GM18951 (cell line): ENCODE results near the gene MVD.
A peak's percentile ranks its signal among the peaks of the same experiment; 100 is the strongest.

Source experiments
- POLR2A ChIP-seq: IDR thresholded peaks from 4 replicates; pipeline ENCODE4 v1.6.1; 2011; ENCODE audit warnings: mild to moderate bottlenecking; ENCODE audit not compliant: insufficient read length, insufficient read depth; ENCODE audit errors: extremely low read depth
- in situ Hi-C: fragments of 300-500 bp; cut with MboI; formaldehyde crosslinking; loops from one replicate; pipeline ENCODE4 v1.12.0; 2022; ENCODE audit warnings: low sequenced_read_pairs, mixed read lengths, inconsistent platforms; ENCODE audit not compliant: unreplicated experiment

The MVD gene

DNA sequence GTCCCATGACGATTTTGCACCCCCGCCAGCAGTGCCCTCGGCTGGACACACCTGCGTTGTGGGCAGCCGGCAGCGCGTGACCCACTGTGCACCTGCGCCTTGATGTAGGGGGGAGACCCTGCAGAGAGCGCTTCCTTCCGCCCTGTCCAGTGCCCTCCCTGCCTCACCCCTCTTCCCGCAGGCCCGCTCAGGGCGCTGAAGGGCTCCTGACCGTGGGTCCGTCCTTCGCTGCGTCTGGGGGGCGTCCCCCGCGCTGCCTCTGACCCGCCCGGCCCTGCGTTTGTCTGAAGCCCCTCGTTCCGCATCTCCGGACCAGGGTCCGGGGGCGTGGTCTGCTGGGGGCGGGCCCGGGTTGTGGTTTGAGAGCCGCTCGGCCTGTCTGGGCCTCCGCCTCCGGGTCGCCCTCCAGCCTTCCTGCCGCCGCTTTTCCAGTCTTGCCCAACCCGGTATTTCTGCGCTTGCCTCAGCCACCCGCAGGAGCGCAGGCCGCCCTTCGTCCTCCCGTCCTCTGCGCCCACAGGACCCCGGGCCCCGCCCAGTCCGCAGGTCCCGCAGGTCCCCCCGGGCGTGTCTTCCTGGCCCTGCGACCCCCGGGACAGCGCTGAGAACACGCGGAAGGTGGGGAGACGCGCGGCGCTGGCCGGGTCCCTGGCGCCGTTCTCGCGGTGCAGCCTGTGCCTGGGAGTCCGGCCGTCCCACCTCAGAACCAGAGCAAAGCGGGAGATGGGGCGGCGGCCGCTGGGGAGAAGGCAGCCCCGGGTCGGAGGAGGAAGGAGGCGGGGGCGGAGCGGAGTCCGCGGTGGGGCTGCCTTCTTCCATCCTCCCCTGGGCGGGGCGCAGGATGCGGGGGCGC, 28.5 kb downstream of the MVD start:
- in situ Hi-C loops = no loop called here

DNA sequence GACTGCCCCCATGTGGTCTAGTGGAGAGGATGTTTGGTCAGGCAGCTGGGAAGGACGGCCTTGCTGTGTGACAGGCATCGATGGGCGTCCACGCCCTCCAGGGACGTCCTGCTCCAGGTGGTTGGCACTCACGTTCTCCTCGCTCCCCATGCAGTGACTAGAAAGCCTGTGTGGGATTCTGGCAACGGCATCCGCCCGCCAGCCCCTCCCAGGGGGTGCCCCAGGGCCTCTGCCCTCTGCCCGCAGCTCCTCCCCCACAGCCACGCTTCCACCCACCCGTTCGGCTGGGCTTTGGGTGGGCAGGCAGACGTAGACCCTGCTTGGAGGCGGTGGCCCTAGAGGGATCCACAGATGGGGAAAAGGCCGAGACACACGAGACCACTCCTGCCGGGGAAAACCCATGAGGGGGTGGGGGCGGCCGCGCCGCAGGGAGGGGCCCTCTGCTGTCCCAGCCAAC, 29.2 kb downstream of the MVD start:
- in situ Hi-C loops = no loop called here
- no peak for TF ChIP-seq POLR2A

More for the DNA sequence above, 28.5 kb downstream of the MVD start:
- TF ChIP-seq POLR2A = peak; percentile 53

DNA sequence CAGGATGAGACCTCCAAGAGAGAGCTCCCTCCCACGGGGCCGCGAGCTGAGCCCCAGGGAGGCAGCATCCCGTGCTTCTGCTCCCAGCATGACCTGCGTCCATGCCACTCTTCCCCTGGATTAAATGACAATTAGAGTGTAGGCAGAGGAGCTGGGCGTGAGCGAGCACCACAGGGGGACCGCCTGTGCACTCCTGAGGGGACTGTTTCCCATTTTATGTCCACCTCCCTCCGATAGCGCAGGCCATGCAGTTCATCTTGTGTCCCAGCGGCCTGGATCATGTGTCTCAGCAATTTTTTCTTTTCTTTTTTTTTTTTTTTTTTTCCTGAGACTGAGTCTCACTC, 30.3 kb downstream of the MVD start:
- TF ChIP-seq POLR2A = no peak
- in situ Hi-C loops = no loop called here

DNA sequence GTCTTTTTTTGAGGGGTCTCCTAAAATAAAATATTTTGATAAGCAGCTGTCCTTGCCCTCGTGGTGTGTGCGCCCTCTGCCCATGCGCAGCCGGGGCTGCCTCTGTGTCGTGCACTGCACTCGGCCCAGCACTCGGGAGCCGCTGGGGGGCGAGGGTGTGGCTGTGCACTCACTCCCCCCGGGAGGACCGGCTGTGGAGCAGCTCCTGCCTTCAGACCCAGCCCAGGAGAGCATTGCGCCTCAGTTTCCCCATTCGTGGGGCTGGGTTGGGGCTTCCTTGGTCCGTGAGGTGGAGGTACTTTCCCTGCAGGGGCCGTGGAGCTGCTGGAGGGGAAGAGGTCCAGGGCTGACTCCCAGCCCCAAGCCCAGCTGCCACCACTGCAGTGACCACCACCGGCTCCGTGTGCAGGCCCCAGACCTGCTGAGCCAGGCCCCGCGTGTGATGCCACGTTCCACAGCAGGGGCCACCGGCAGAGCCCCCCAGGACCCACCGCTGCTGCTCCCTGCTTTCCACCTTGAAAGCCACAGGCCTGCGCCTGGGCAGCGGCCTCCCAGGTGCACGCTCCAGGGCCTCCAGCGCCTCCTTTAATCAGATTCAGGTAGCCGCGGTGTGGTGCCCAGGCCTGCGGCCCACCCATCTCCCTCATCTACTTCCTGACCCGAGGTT, 30.8 kb downstream of the MVD start:
- no peak for TF ChIP-seq POLR2A
- in situ Hi-C loops = no loop called here

DNA sequence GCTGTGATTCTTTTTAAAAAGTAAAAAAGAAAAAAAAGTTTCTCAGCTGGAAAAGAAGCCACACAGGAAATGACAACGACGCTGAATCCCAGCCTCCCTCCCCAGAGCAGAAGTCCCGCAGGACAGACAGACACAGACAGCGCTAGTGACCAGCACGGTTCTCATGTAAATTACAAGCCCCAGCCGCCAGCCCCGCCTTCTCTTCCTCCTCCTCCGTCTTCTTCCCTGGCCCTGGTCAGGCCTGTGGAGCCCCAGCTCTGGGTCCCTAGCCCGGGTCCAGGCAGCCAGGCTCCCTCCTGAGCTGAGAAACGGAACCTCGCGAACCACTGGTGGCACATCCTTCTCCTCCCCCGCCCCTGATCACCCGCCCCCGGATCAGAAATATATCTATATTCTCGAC, 31.5 kb downstream of the MVD start:
- in situ Hi-C loops = no loop called here
- no peak for TF ChIP-seq POLR2A

DNA sequence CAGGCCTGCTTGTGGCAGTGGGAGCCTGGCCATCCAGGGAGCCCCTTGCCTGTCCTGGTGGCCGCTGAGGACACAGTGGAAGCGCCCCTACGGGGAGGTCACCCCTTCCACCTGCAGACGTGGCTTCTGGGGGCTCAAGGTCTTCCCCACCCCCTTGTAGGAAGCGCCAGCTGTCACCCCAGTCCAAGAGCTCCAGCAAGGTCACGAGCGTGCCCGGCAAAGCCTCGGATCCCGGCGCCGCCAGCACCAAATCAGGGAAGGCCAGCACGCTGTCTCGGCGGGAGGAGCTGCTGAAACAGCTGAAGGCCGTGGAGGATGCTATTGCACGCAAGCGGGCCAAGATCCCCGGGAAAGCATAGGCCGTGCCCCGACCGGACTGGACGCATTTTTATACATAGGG, 31.9 kb downstream of the MVD start:
- TF ChIP-seq POLR2A = no peak
- in situ Hi-C loops = no loop called here

DNA sequence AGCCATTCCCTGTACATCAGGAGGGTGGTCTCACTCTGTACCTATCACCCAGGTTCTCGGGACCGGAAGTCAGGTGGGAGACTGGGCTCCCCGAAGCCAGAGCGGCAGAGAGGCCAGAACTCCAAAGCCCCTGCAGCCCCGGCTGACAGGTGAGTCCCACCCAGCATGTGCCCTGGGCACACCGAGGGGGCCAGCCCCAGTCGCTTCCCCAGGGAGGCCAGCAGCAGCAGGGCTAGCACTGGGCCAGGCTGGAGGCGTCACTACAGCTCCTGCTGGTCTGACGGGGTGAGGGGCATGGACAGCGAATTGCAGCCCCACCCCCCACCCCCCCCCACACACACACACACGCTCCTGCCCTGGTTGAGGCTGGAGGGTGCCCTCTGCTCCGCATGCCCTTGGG, 32.5 kb downstream of the MVD start:
- in situ Hi-C loops = no loop called here

DNA sequence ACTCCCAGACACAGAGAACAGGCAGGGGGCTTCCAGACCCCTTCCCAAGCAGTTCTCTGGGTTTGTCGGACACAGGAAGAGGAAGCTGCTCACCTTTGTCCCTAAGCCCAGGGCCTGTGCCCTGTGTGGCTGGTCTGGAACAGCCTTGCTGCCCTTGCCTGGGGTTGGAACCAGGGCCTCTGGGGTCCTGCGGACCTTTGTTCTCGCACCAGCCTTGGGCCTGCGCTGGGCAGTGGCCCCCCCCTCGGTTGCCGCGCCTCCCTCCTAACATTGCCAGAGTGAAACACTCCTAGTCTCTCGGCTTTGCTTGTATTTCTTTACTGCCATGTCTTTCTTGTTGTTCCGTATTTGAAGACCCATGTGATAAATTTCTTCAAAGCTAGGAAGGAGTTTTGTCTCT, 33.1 kb downstream of the MVD start:
- in situ Hi-C loops = no loop called here
- TF ChIP-seq POLR2A = no peak

More for the DNA sequence above, 32.5 kb downstream of the MVD start:
- no peak for TF ChIP-seq POLR2A

DNA sequence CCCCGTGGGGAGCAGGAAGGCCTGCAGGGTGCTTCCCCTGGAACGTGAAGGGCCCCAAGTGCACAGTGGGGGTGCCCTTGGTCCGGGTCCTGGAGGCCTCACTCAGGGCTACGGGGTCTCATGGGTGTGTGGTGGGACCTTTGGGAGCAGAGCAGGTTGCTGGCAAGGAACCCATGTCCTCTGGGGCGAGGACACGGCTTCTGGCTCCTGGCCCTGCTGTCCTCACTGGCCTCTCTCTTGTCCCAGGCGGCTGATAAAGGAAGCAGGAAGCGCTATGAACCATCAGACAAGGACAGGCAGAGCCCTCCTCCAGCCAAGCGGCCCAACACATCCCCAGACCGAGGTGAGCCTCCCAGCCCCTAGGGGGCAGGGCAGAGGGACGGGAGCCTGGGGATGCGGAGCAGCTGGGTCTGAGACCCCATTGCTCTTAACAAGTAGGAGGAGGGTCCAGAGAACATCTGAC, 34.3 kb downstream of the MVD start:
- in situ Hi-C loops = no loop called here
- TF ChIP-seq POLR2A = no peak

DNA sequence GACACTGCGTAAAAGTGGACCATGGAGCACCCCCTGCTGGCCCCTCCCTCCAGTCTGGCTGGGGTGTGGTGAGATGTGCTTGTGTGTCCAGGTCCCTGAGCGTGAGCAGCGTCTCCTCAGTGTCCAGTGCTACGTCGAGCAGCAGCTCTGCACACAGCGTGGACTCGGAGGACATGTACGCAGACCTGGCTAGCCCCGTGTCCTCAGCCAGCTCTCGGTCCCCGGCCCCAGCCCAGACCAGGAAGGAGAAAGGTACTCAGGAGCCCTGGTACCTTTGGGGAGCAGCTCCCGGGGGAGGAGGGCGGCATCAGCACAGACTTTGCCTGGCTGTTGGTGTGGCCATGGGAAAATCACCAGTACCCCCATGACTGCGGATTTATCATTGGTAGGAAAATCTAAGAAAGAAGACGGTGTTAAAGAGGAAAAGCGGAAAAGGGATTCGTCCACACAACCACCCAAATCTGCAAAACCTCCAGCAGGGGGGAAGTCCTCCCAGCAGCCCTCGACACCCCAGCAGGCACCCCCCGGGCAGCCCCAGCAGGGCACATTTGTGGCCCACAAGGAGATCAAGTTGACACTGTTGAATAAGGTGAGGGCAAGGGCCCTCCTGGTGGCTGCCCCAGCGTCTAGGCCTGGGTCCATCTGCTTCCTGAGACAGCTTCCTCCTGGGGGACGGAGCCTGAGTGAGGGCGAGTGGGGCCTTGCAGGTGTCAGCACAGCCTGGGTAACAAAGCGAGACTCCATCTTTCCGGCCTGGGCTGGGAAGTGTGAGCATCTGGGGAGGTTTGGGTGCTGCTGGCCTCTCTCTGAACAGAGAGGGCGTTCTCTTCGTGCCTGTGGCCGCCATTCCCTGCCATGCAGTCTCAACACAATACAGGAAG, 35.1 kb downstream of the MVD start:
- in situ Hi-C loops = no loop called here
- TF ChIP-seq POLR2A = no peak

DNA sequence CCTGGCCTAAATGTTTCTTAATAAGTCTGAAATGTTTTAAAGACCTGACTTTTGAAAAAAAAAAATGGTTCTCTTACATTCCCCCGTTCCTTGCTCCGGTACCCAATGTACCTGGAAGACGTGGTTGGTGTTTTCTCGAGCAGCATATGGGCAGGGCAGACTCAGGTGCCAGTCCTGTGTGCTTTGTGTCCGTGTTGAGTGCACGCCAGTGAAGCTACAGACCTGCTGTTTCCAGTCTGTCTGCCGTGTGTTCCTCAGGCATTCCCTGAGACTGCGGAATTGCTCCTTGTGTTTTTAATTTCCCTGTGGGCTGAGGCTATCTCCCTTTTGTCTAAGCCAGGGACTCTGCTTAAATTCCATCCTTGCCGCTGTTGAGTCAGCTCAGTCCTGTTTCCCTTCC, 36.2 kb downstream of the MVD start:
- in situ Hi-C loops = no loop called here

DNA sequence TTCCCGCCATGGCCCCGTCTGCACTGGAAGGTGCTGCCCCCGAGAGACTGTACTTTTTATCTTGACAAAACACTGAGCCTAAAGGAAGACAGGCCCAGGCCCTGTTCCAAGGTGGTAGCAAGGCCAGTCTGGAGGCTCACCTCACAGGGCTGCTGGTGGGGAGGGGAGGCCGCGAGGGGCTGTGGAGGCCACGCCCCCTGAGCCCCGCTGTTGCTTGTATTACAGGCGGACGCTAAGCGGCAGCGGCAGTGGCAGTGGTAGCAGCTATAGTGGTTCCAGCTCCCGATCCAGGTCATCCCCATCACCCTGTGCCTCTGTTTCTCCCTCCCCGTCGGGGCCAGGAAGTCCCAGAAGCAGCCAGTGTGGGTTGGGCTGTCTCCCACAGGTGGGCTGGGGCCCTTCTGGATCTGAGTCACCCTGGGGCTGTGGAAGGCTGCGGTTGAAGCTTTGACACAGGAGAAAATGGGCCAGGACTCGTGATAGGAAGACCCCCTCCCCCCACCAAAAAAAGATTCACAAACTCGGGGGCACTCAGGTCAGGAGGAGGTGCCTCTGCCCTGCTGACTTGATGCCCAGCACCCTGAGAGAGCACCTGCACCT, 37.8 kb downstream of the MVD start:
- no peak for TF ChIP-seq POLR2A
- in situ Hi-C loops = no loop called here

More for the DNA sequence above, 36.2 kb downstream of the MVD start:
- no peak for TF ChIP-seq POLR2A

DNA sequence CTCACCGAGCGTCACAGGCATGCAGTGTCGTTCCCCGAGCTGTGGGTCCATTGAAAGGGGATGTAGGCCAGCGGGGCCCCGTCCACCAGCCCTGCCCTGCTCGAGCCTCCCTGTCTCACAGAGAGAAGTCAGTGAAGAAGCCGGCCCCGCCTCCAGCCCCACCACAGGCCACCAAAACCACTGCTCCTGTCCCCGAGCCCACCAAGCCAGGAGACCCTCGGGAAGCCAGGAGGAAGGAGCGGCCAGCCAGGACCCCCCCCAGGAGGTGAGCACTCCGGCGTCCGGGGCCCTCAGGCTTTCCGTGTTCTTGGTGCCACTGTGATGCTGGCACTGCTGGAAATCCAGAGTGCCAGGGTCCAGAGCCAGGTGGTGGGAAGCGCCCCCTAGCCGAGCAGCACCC, 38.4 kb downstream of the MVD start:
- no peak for TF ChIP-seq POLR2A
- in situ Hi-C loops = no loop called here

DNA sequence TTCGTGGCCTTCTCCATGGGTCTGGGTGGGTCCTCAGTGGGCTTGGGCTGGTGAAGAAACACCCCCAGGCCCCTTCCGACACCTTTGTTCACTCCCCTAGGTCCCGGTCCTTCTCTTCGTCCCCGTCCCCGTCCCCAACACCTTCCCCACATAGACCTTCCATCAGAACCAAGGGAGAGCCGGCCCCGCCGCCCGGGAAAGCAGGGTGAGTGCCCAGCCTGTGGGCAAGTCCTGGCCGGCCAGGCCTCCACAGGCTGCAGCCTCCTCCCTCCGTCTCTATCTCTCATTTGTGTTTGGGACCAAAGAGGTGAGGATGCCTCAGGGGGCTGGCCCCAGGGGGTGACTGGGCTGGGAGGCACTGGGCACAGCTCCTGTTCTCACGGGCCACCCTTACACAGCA, 39.0 kb downstream of the MVD start:
- in situ Hi-C loops = no loop called here

More for the DNA sequence above, 39.0 kb downstream of the MVD start:
- TF ChIP-seq POLR2A = no peak
